HepG2 (cell line): Measurements from ENCODE around the gene LARP1B. TPM values are rescaled to one million over a fixed set of nuclear protein-coding genes. Genes with fewer than 3 reads are reported as not detected.

Source experiments
- ATAC-seq: fragments of 200-7000 bp; cut with Tn5 transposase; 3 replicates; pipeline ENCODE4 v1.9.1; 2020; ENCODE audit warnings: mild to moderate bottlenecking, moderate library complexity
- BruUV-seq: library from RNA; stranded (reverse); fragments of 400-500 nt; replicated peaks from 2 replicates; lab custom pipeline; 2021; lab: Mats Ljungman, UMichigan
- CTCF ChIA-PET: fragments of 300-600 bp; formaldehyde crosslinking; extraction: SDS; loops from one replicate; lab custom pipeline; 2021; ENCODE audit warnings: low total read pairs, inconsistent platforms, low intra/inter-chr PET ratio; lab: Yijun Ruan, JAX
- POLR2A ChIA-PET: fragments of 350-600 bp; sonication (Branson Sonifier 250); formaldehyde crosslinking; loops from one replicate; lab custom pipeline; 2020; ENCODE audit warnings: antibody characterized with exemption, inconsistent platforms; lab: Yijun Ruan, JAX
- DNase-seq: peaks from one replicate; pipeline ENCODE4 v3.0.0-alpha.2; 2015; ENCODE audit warnings: low spot score
- FAIRE-seq: peaks from 3 replicates; lab custom pipeline; 2011; peaks lifted over from hg19 to GRCh38; lab: Jason Lieb, UNC
- H2AFZ ChIP-seq: one replicate; pipeline ENCODE4 v1.6.1; 2011; ENCODE audit warnings: low read length, inconsistent platforms
- H3K27ac ChIP-seq: fragments of 300-600 bp; 3 replicates; pipeline ENCODE4 v1.8.0; 2011; ENCODE audit warnings: mixed run types, mild to moderate bottlenecking, mixed read lengths, low read length, inconsistent platforms; ENCODE audit not compliant: insufficient read depth; ENCODE audit errors: extremely low read length
- H3K27me3 ChIP-seq, 2 experiments: fragments of 200-600 bp in 1 of 2; 2 replicates in 1 of 2; 3 replicates in 1 of 2; pipeline versions ENCODE4 v1.6.0 to v1.8.0; 2011; ENCODE audit warnings: low read length in 2 of 2, mild to moderate bottlenecking in 2 of 2, moderate library complexity in 2 of 2, inconsistent platforms in 1 of 2; ENCODE audit not compliant: insufficient read depth in 2 of 2, control insufficient read depth in 1 of 2
- H3K36me3 ChIP-seq, 2 experiments: fragments of 200-600 bp in 1 of 2; replicated peaks in 1 of 2; 2 replicates in 1 of 2; 3 replicates in 1 of 2; pipeline versions ENCODE4 v1.5.1 to v1.8.0; 2011; ENCODE audit warnings: low read length in 2 of 2, inconsistent platforms in 1 of 2; ENCODE audit not compliant: insufficient read depth in 2 of 2, control insufficient read depth in 1 of 2
- H3K4me1 ChIP-seq: 2 replicates; pipeline ENCODE4 v1.5.1; 2012; ENCODE audit warnings: low read length, inconsistent platforms; ENCODE audit not compliant: insufficient read depth
- H3K4me2 ChIP-seq: 2 replicates; pipeline ENCODE4 v1.6.0; 2011; ENCODE audit warnings: low read depth, low read length, inconsistent platforms
- H3K4me3 ChIP-seq, 3 experiments: fragments of 200-600 bp in 1 of 3; sonication (generic), shearing (Covaris generic) in 1 of 3; replicated peaks in 1 of 3; 2 replicates each; pipeline ENCODE4 v1.5.1; 2011 to 2016; ENCODE audit warnings: low read length in 3 of 3, inconsistent platforms in 2 of 3, low read depth in 2 of 3, mild to moderate bottlenecking in 2 of 3, control low read depth in 1 of 3, mixed read lengths in 1 of 3; ENCODE audit not compliant: insufficient read depth in 1 of 3
- H3K79me2 ChIP-seq: one replicate; pipeline ENCODE4 v1.6.1; 2011; ENCODE audit warnings: low read length, inconsistent platforms; ENCODE audit not compliant: insufficient read depth
- H3K9ac ChIP-seq: 2 replicates; pipeline ENCODE4 v1.6.0; 2011; ENCODE audit warnings: mild to moderate bottlenecking, low read depth, low read length, inconsistent platforms; ENCODE audit not compliant: insufficient read depth
- H3K9me3 ChIP-seq: 2 replicates; pipeline ENCODE4 v1.5.1; 2012; ENCODE audit warnings: mild to moderate bottlenecking, low read length
- H4K20me1 ChIP-seq: 2 replicates; pipeline ENCODE4 v1.6.0; 2011; ENCODE audit warnings: inconsistent platforms, mild to moderate bottlenecking, low read length, moderate library complexity; ENCODE audit not compliant: insufficient read depth
- EEA1 ChIP-seq: sonication (generic); formaldehyde crosslinking; IDR thresholded peaks from 2 replicates; pipeline ENCODE4 v1.5.1; 2020; ENCODE audit warnings: mild to moderate bottlenecking, missing genetic modification reagents, borderline replicate concordance
- GTF3A ChIP-seq: sonication (generic); formaldehyde crosslinking; conservative IDR thresholded peaks from 2 replicates; pipeline ENCODE4 v1.4.0; 2020; ENCODE audit warnings: mild to moderate bottlenecking, missing genetic modification reagents
- HMG20A ChIP-seq: IDR thresholded peaks from 2 replicates; pipeline ENCODE4 v1.6.1; 2016; ENCODE audit warnings: borderline replicate concordance
- MATR3 ChIP-seq: sonication (generic); formaldehyde crosslinking; IDR thresholded peaks from 2 replicates; pipeline ENCODE4 v1.4.0; 2020; ENCODE audit warnings: missing genetic modification reagents
- MEIS2 ChIP-seq: sonication (generic); formaldehyde crosslinking; IDR thresholded peaks from 2 replicates; pipeline ENCODE4 v1.9.0; 2021; ENCODE audit warnings: mild to moderate bottlenecking, missing genetic modification reagents
- NFAT5 ChIP-seq: sonication (generic); formaldehyde crosslinking; IDR thresholded peaks from 2 replicates; pipeline ENCODE4 v1.4.0; 2020; ENCODE audit warnings: missing genetic modification reagents
- SP2 ChIP-seq: sonication (generic); formaldehyde crosslinking; IDR thresholded peaks from 2 replicates; pipeline ENCODE4 v1.5.1; 2020; ENCODE audit warnings: mild to moderate bottlenecking, missing genetic modification reagents
- TCF7 ChIP-seq: sonication (generic); IDR thresholded peaks from 2 replicates; pipeline ENCODE4 v1.6.1; 2016; ENCODE audit warnings: antibody characterized with exemption, low read depth
- TMF1 ChIP-seq: sonication (generic); formaldehyde crosslinking; IDR thresholded peaks from 2 replicates; pipeline ENCODE4 v1.8.1; 2022; ENCODE audit warnings: low read depth, missing genetic modification reagents
- ZBTB8A ChIP-seq: sonication (generic); formaldehyde crosslinking; IDR thresholded peaks from 2 replicates; pipeline ENCODE4 v1.4.0; 2020; ENCODE audit warnings: mild to moderate bottlenecking, low read depth, missing genetic modification reagents, borderline replicate concordance
- ZNF318 ChIP-seq: sonication (generic); formaldehyde crosslinking; IDR thresholded peaks from 2 replicates; pipeline ENCODE4 v1.4.0; 2020; ENCODE audit warnings: mild to moderate bottlenecking, missing genetic modification reagents
- ZNF549 ChIP-seq: sonication (generic); formaldehyde crosslinking; IDR thresholded peaks from 2 replicates; pipeline ENCODE4 v1.5.0; 2020; ENCODE audit warnings: missing genetic modification reagents
- in situ Hi-C: cut with HindIII; loops from 2 replicates; pipeline ENCODE4 v1.10.0; 2017; ENCODE audit warnings: low pct_unique_long_range_greater_than_20kb; ENCODE audit not compliant: extremely low pct_ligation_motif_present
- intact Hi-C: fragments of 100-400 bp; cut with micrococcal nuclease; formaldehyde crosslinking; loops from one replicate; pipeline ENCODE4 v1.10.0; 2022; ENCODE audit not compliant: unreplicated experiment
- polyA plus RNA-seq, 8 experiments: library from polyadenylated mRNA; depleted of rRNA in 3 of 8; stranded (reverse) in 7 of 8; unstranded in 1 of 8; fragments of >200 nt; fragmentation: Illumina TruSeq in 4 of 8; extraction: Trizol in 4 of 8; gene quantifications; 2 replicates each; pipeline versions ENCODE4 v1.2.1 to v1.2.3, GENCODE V29; 2011 to 2016; ENCODE audit warnings: low read depth in 4 of 8, missing spikeins in 1 of 8, mixed read lengths in 1 of 8; ENCODE audit not compliant: insufficient read depth in 1 of 8
- total RNA-seq, 5 experiments: library from RNA; depleted of rRNA; stranded (reverse); fragments of >200 nt; fragmentation: Illumina TruSeq; extraction: Trizol; gene quantifications; 2 replicates each; pipeline ENCODE4 v1.2.3, GENCODE V29; 2016; ENCODE audit warnings: low read depth in 1 of 5

LARP1B gene
- total and polyA plus RNA-seq, 2 of the 13 experiments (the other 11 are each of a cell fraction or from before 2014, with no cell fraction given): 19.2 to 52.7 TPM

GRCh38 chr4:128135391-128135790 lies 74.3 kb downstream of the LARP1B start (continued):
- TF ChIP-seq NFAT5: no peak

GRCh38 chr4:128141866-128142265 lies 80.8 kb downstream of the LARP1B start:
- no peak for DNase-seq
- no peaks in the 10 kb centered on the region for H3K79me2 ChIP-seq
- H3K4me3 ChIP-seq: no peak overlapping the region
- H3K36me3 ChIP-seq: peaks cover 0 to 2% of the 10 kb centered on the region in 2 experiments; a peak in 1 of 5 replicates
- no peak for FAIRE-seq
- intact Hi-C loops: no loop called here
- H4K20me1 ChIP-seq: no peaks in the 10 kb centered on the region
- H3K9ac ChIP-seq: no peak overlapping the region
- CTCF ChIA-PET: no interaction called here
- POLR2A ChIA-PET: no interaction called here
- H3K27me3 ChIP-seq: no peaks in the 10 kb centered on the region
- no peak overlapping the region for H3K4me2 ChIP-seq
- H3K4me1 ChIP-seq: no peaks in the 10 kb centered on the region
- BruUV-seq: no TSS peak
- H3K9me3 ChIP-seq: no peaks in the 10 kb centered on the region
- ATAC-seq: no peak
- H2AFZ ChIP-seq: no peak overlapping the region
- no peak overlapping the region for H3K27ac ChIP-seq
- in situ Hi-C loops: no loop called here
- TF ChIP-seq EEA1 (CRISPR knock-in tag): no peak
- no peak for TF ChIP-seq ZNF318 (CRISPR knock-in tag)
- TF ChIP-seq ZNF549: no peak
- no peak for TF ChIP-seq GTF3A (CRISPR knock-in tag)
- no peak for TF ChIP-seq TCF7
- no peak for TF ChIP-seq MATR3 (CRISPR knock-in tag)
- TF ChIP-seq SP2 (CRISPR knock-in tag): no peak
- TF ChIP-seq TMF1 (CRISPR knock-in tag): no peak
- TF ChIP-seq MEIS2: no peak
- TF ChIP-seq ZBTB8A (CRISPR knock-in tag): no peak
- no peak for TF ChIP-seq HMG20A (CRISPR knock-in tag)
